H4 (cell line): ENCODE results near the gene SOWAHB. TPM values are rescaled to one million over a fixed set of nuclear protein-coding genes. Genes with fewer than 3 reads are reported as not detected.

Source experiments
- DNase-seq: peaks from one replicate; pipeline ENCODE4 v3.0.0-alpha.2; 2015; ENCODE audit warnings: low spot score
- total RNA-seq: library from RNA; depleted of rRNA; stranded (reverse); fragments of >200 nt; shearing (Covaris generic); gene quantifications from 2 replicates; pipeline ENCODE4 v1.2.3, GENCODE V29; 2014; rRNA removed

Gene SOWAHB
- total RNA-seq, result 0.04 TPM in 1 of 2 replicates, not detected in the other

GRCh38 chr4:76897536-76898384, at the start of gene SOWAHB:
SOWAHB (minus strand) TSS chr4:76898144; CDS start chr4:76897849, 295 bp downstream.
- DNase-seq, result no peak

- no peak for DNase-seq
Observed at GRCh38 chr4:76947369-76947768, 49.4 kb upstream of the SOWAHB start.

GRCh38 chr4:76943790-76944189, 45.8 kb upstream of the SOWAHB start:
- no peak for DNase-seq

- no peak for DNase-seq
Observed at GRCh38 chr4:76943129-76943620, 45.2 kb upstream of the SOWAHB start.

- no peak for DNase-seq
Observed at GRCh38 chr4:76939184-76939583, 41.2 kb upstream of the SOWAHB start.

- DNase-seq, result no peak
Observed at GRCh38 chr4:76931576-76932276, 33.8 kb upstream of the SOWAHB start.

GRCh38 chr4:76931087-76931486, 33.1 kb upstream of the SOWAHB start:
- DNase-seq, result no peak

GRCh38 chr4:76930685-76931084, 32.7 kb upstream of the SOWAHB start:
- no peak for DNase-seq

- no peak for DNase-seq
Observed at GRCh38 chr4:76926841-76927240, 28.9 kb upstream of the SOWAHB start.

- no peak for DNase-seq
Observed at GRCh38 chr4:76923619-76924357, 25.8 kb upstream of the SOWAHB start.

GRCh38 chr4:76920715-76921114, 22.8 kb upstream of the SOWAHB start:
- DNase-seq, result no peak

- DNase-seq, result no peak
Observed at GRCh38 chr4:76909711-76910110, 11.8 kb upstream of the SOWAHB start.

GRCh38 chr4:76905521-76905920, 7.6 kb upstream of the SOWAHB start:
- DNase-seq, result no peak

- DNase-seq, result no peak
Observed at GRCh38 chr4:76904646-76905190, 6.8 kb upstream of the SOWAHB start.

GRCh38 chr4:76902233-76902890, 4.4 kb upstream of the SOWAHB start:
- no peak for DNase-seq

GRCh38 chr4:76898949-76899645, 1.2 kb upstream of the SOWAHB start:
- DNase-seq, result no peak

GRCh38 chr4:76898385-76898692, 395 bp upstream of the SOWAHB start:
- no peak for DNase-seq

GRCh38 chr4:76896614-76897535, 1.1 kb downstream of the SOWAHB start:
- no peak for DNase-seq

GRCh38 chr4:76896048-76896447, 1.9 kb downstream of the SOWAHB start:
- DNase-seq, result no peak

- DNase-seq, result no peak
Observed at GRCh38 chr4:76895619-76896018, 2.3 kb downstream of the SOWAHB start.
